HG02759 (cell line): ENCODE results near the gene INTS6.
A peak's percentile ranks its signal among the peaks of the same experiment; 100 is the strongest.
"Not testable (repeated sequence)": the region's sequence is repeated elsewhere in the genome, so short reads cannot be mapped to it uniquely, and the experiment has no call there.

ENCODE experiments used
- ATAC-seq: cut with Tn5 transposase; IDR thresholded peaks from one replicate; pipeline ENCODE4 v1.9.1; 2021; ENCODE audit warnings: mild to moderate bottlenecking, moderate library complexity; ENCODE audit not compliant: unreplicated experiment

Gene INTS6

GRCh38 chr13:51419001-51419636, 33.7 kb downstream of the INTS6 start:
- ATAC-seq: peak; percentile 57

GRCh38 chr13:51417716-51418115, 35.1 kb downstream of the INTS6 start:
- ATAC-seq: no peak

GRCh38 chr13:51416107-51416506, 36.7 kb downstream of the INTS6 start:
- no peak for ATAC-seq

- not testable (repeated sequence) for ATAC-seq
Observed at GRCh38 chr13:51415339-51415738, 37.5 kb downstream of the INTS6 start.

- ATAC-seq: no peak
Observed at GRCh38 chr13:51412431-51412830, 40.4 kb downstream of the INTS6 start.

GRCh38 chr13:51405176-51405575, 47.7 kb downstream of the INTS6 start:
- ATAC-seq: no peak

- no peak for ATAC-seq
Observed at GRCh38 chr13:51397262-51397941, 55.4 kb downstream of the INTS6 start.

GRCh38 chr13:51396352-51396751, 56.5 kb downstream of the INTS6 start:
- ATAC-seq: peak; percentile 80

- no peak for ATAC-seq
Observed at GRCh38 chr13:51394724-51395123, 58.1 kb downstream of the INTS6 start.

- ATAC-seq: no peak
Observed at GRCh38 chr13:51385114-51385513, 67.7 kb downstream of the INTS6 start.

- ATAC-seq: no peak
Observed at GRCh38 chr13:51380269-51380668, 72.6 kb downstream of the INTS6 start.

GRCh38 chr13:51373451-51373850, 79.4 kb downstream of the INTS6 start:
- ATAC-seq: no peak

GRCh38 chr13:51371768-51372399, 81.0 kb downstream of the INTS6 start:
- ATAC-seq: no peak

- ATAC-seq: no peak
Observed at GRCh38 chr13:51370811-51371210, 82.0 kb downstream of the INTS6 start.

- no peak for ATAC-seq
Observed at GRCh38 chr13:51370116-51370515, 82.7 kb downstream of the INTS6 start.

- ATAC-seq: no peak
Observed at GRCh38 chr13:51364404-51365008, 88.3 kb downstream of the INTS6 start.

- no peak for ATAC-seq
Observed at GRCh38 chr13:51363625-51364024, 89.2 kb downstream of the INTS6 start.

GRCh38 chr13:51361106-51361505, 91.7 kb downstream of the INTS6 start:
- ATAC-seq: no peak

GRCh38 chr13:51360489-51360888, 92.3 kb downstream of the INTS6 start:
- ATAC-seq: no peak

GRCh38 chr13:51359352-51359751, 93.5 kb downstream of the INTS6 start:
- no peak for ATAC-seq

- ATAC-seq: no peak
Observed at GRCh38 chr13:51357928-51358595, 94.8 kb downstream of the INTS6 start.
